Vagina (tissue), 2 donors: ENCODE data around the gene UCHL3.

Source experiments
- POLR2A ChIP-seq, 2 donors: fragments of 450-650 bp; IDR thresholded peaks; one replicate each; pipeline ENCODE4 v1.6.1; 2017; ENCODE audit warnings: antibody characterized with exemption in 2 of 2, mild to moderate bottlenecking in 2 of 2, moderate library complexity in 2 of 2
- POLR2AphosphoS5 ChIP-seq, 2 donors: sonication (generic); formaldehyde crosslinking; IDR thresholded peaks; one replicate each; pipeline ENCODE4 v1.9.0; 2017; ENCODE audit warnings: antibody characterized with exemption in 2 of 2, mild to moderate bottlenecking in 2 of 2, low read depth in 1 of 2; ENCODE audit not compliant: insufficient read depth in 1 of 2
- TF ChIP-seq, protein P1 (sequence below), 3 experiments: fragments of 450-650 bp in 2 of 3; fragments of 200-600 bp in 1 of 3; sonication (generic) in 1 of 3; IDR thresholded peaks; one replicate each; pipeline ENCODE4 v1.5.1; 2017 to 2019; ENCODE audit warnings: antibody characterized with exemption in 3 of 3, mild to moderate bottlenecking in 2 of 3, moderate library complexity in 2 of 3

DNA sequence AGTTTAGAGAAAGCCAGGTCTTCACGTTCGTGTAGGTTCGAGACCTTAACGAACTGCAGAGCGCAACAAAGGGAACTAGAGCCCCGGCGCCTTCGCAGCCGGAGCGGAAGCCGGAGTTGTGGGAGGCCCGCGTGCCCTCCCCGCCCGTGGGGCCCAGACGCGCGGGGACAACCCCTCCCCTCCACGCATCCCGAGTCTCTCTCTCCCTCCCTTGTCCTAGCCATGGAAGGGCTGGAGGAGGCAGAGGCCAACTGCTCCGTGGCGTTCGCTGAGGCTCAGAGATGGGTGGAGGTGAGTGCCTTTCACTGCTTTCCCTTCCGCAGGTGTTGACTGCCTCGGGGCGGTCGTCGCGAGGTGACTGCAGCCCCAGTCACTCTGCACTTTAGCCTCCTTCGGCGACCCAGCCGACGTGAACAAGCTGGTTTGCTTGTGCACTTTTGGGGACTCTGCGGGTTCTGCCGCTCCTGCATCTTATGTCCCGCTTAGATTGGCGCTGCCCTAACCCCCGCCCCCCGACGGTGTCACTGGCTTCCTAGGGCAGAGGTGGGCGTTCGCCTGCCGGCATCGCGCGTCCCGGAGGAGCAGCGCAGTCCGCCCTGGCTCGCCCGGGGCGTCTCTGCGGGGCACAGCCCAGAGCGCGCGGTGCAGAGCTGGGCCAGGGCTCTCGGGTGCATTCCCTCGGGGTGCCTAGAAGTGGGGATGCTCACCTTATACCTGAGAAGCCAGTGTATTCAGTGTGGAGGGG is 87.0 kb downstream of the UCHL3 start:
- no peak for TF ChIP-seq POLR2A (IDR thresholded peaks at IDR 0.05)
- TF ChIP-seq, protein P1, sequence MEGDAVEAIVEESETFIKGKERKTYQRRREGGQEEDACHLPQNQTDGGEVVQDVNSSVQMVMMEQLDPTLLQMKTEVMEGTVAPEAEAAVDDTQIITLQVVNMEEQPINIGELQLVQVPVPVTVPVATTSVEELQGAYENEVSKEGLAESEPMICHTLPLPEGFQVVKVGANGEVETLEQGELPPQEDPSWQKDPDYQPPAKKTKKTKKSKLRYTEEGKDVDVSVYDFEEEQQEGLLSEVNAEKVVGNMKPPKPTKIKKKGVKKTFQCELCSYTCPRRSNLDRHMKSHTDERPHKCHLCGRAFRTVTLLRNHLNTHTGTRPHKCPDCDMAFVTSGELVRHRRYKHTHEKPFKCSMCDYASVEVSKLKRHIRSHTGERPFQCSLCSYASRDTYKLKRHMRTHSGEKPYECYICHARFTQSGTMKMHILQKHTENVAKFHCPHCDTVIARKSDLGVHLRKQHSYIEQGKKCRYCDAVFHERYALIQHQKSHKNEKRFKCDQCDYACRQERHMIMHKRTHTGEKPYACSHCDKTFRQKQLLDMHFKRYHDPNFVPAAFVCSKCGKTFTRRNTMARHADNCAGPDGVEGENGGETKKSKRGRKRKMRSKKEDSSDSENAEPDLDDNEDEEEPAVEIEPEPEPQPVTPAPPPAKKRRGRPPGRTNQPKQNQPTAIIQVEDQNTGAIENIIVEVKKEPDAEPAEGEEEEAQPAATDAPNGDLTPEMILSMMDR (IDR thresholded peaks at IDR 0.05) = no peak
- peak in 1 of 2 donors; percentile 62 for TF ChIP-seq POLR2AphosphoS5 (IDR thresholded peaks at IDR 0.05; ENCODE audit: insufficient read depth in 1 of 2, low read depth in 1 of 2)
